ENCODE data around the gene RAMP1. TPM values are rescaled to one million over a fixed set of nuclear protein-coding genes. Genes with fewer than 3 reads are reported as not detected.

RAMP1 gene
- total RNA-seq, 1 experiment from 2014 or later, result 23.4 TPM

- ChIA-PET RAD21 (ENCODE audit: low non-redundant PET in 1 of 2, low total read pairs in 2 of 2, uncharacterized antibody in 2 of 2, unreplicated experiment in 2 of 2) (no interaction called here), POLR2A (no interaction called here), CTCF (no interaction called here)
- no TSS peak for BruUV-seq (replicated peaks)
- Histone ChIP-seq H3K27me3 (ENCODE audit: insufficient read depth, low read length) (no peaks in the 10 kb centered on the region), H4K20me1 (ENCODE audit: insufficient read depth) (no peaks in the 10 kb centered on the region), H3K27ac (ENCODE audit: low read depth, low read length) (no peak overlapping the region), H3K9me3 (ENCODE audit: control insufficient read depth in 1 of 2, insufficient read depth in 1 of 2, low read depth in 1 of 2, low read length in 2 of 2) (no peaks in the 10 kb centered on the region), H3K9ac (ENCODE audit: low read length) (no peak overlapping the region), H3K9me2 (ENCODE audit: insufficient read depth) (no peaks in the 10 kb centered on the region), H3K4me1 (ENCODE audit: control insufficient read depth in 1 of 2, insufficient read depth in 2 of 2, low read length in 2 of 2) (peaks cover 12 to 27% of the 10 kb centered on the region in 2 experiments), H2AFZ (ENCODE audit: low read depth, low read length, poor library complexity, severe bottlenecking) (no peak overlapping the region), H3K4me2 (ENCODE audit: low read length) (no peak overlapping the region), H3K4me3 (replicated peaks in 1 of 2; ENCODE audit: low read depth in 1 of 2, low read length in 2 of 2) (no peak overlapping the region), H3K79me2 (ENCODE audit: insufficient read depth, low read length) (no peaks in the 10 kb centered on the region), H3K36me3 (ENCODE audit: control insufficient read depth in 1 of 2, insufficient read depth in 2 of 2, low read length in 2 of 2) (peaks cover 0 to 6% of the 10 kb centered on the region in 2 experiments; a peak in 1 of 4 replicates)
- ATAC-seq (no peak), DNase-seq (ENCODE audit: low read depth, low spot score) (no peak)
- intact Hi-C loops (cut with micrococcal nuclease), result no loop called here
- no peak for TF ChIP-seq MAX (IDR thresholded peaks at IDR 0.05)
- TF ChIP-seq EZH2 (IDR thresholded peaks at IDR 0.05), result no peak
- TF ChIP-seq ATF3 (IDR thresholded peaks at IDR 0.05), result no peak
- TF ChIP-seq YY1 (IDR thresholded peaks at IDR 0.05; ENCODE audit: extremely low read depth, insufficient replicate concordance, low read depth, low read length), result no peak
- no peak for TF ChIP-seq FOSL1 (IDR thresholded peaks at IDR 0.05; ENCODE audit: low read depth)
- TF ChIP-seq RAD21 (IDR thresholded peaks at IDR 0.05; ENCODE audit: low read depth), result no peak
- TF ChIP-seq CBX3 (IDR thresholded peaks at IDR 0.05; ENCODE audit: low read depth), result no peak
- no peak for TF ChIP-seq SIN3A (IDR thresholded peaks at IDR 0.05; ENCODE audit: low read depth)
- TF ChIP-seq JUND (IDR thresholded peaks at IDR 0.05), result no peak
- TF ChIP-seq EZH2phosphoT487 (IDR thresholded peaks at IDR 0.05; ENCODE audit: borderline replicate concordance), result no peak
- TF ChIP-seq SP1 (IDR thresholded peaks at IDR 0.05; ENCODE audit: low read depth), result no peak
- no peak for TF ChIP-seq EGR1 (IDR thresholded peaks at IDR 0.05; ENCODE audit: low read depth)
Observed at GRCh38 chr2:237877576-237878307, 18.3 kb downstream of the RAMP1 start.
